ENCODE measurements around the gene TENM4.

TENM4 gene

GRCh38 chr11:79440571-79441460 lies at the start of gene TENM4:
TENM4 (minus strand) TSS chr11:79441030; CDS start chr11:79069944, 371,086 bp downstream.
- TF ChIP-seq NFIC (IDR thresholded peaks at IDR 0.05) (no peak), CEBPB (IDR thresholded peaks at IDR 0.05) (no peak), CREB1 (IDR thresholded peaks at IDR 0.05; ENCODE audit: low read depth) (no peak), REST (IDR thresholded peaks at IDR 0.05; ENCODE audit: low read depth) (no peak), EP300 (IDR thresholded peaks at IDR 0.05; ENCODE audit: borderline replicate concordance) (no peak), TCF12 (IDR thresholded peaks at IDR 0.05; ENCODE audit: low read depth) (no peak), ZBTB7A (IDR thresholded peaks at IDR 0.05; ENCODE audit: low read depth) (no peak), USF1 (IDR thresholded peaks at IDR 0.05) (no peak), MAX (IDR thresholded peaks at IDR 0.05) (no peak), FOXM1 (IDR thresholded peaks at IDR 0.05; ENCODE audit: borderline replicate concordance, low read depth) (no peak), YY1 (IDR thresholded peaks at IDR 0.05; ENCODE audit: low read depth) (no peak), RAD21 (IDR thresholded peaks at IDR 0.05; ENCODE audit: low read depth) (no peak), TEAD4 (IDR thresholded peaks at IDR 0.05) (no peak), TAF1 (IDR thresholded peaks at IDR 0.05; ENCODE audit: low read depth) (no peak), EGR1 (IDR thresholded peaks at IDR 0.05) (no peak)

- TF ChIP-seq RAD21 (IDR thresholded peaks at IDR 0.05; ENCODE audit: low read depth) (no peak), NFIC (IDR thresholded peaks at IDR 0.05) (no peak), YY1 (IDR thresholded peaks at IDR 0.05; ENCODE audit: low read depth) (no peak), REST (IDR thresholded peaks at IDR 0.05; ENCODE audit: low read depth) (no peak), TAF1 (IDR thresholded peaks at IDR 0.05; ENCODE audit: low read depth) (no peak), TCF12 (IDR thresholded peaks at IDR 0.05; ENCODE audit: low read depth) (no peak), MAX (IDR thresholded peaks at IDR 0.05) (no peak), ZBTB7A (IDR thresholded peaks at IDR 0.05; ENCODE audit: low read depth) (no peak), FOXM1 (IDR thresholded peaks at IDR 0.05; ENCODE audit: borderline replicate concordance, low read depth) (no peak), TEAD4 (IDR thresholded peaks at IDR 0.05) (no peak), EP300 (IDR thresholded peaks at IDR 0.05; ENCODE audit: borderline replicate concordance) (no peak), CREB1 (IDR thresholded peaks at IDR 0.05; ENCODE audit: low read depth) (no peak), EGR1 (IDR thresholded peaks at IDR 0.05) (no peak), USF1 (IDR thresholded peaks at IDR 0.05) (no peak), CEBPB (IDR thresholded peaks at IDR 0.05) (no peak)
Measured at GRCh38 chr11:79488286-79488685, 47.5 kb upstream of the TENM4 start.

- TF ChIP-seq REST (IDR thresholded peaks at IDR 0.05; ENCODE audit: low read depth) = no peak
- TF ChIP-seq YY1 (IDR thresholded peaks at IDR 0.05; ENCODE audit: low read depth) = no peak
- no peak for TF ChIP-seq MAX (IDR thresholded peaks at IDR 0.05)
- TF ChIP-seq EGR1 (IDR thresholded peaks at IDR 0.05) = no peak
- TF ChIP-seq FOXM1 (IDR thresholded peaks at IDR 0.05; ENCODE audit: borderline replicate concordance, low read depth) = no peak
- no peak for TF ChIP-seq ZBTB7A (IDR thresholded peaks at IDR 0.05; ENCODE audit: low read depth)
- TF ChIP-seq TCF12 (IDR thresholded peaks at IDR 0.05; ENCODE audit: low read depth) = no peak
- TF ChIP-seq EP300 (IDR thresholded peaks at IDR 0.05; ENCODE audit: borderline replicate concordance) = no peak
- TF ChIP-seq RAD21 (IDR thresholded peaks at IDR 0.05; ENCODE audit: low read depth) = no peak
- no peak for TF ChIP-seq CEBPB (IDR thresholded peaks at IDR 0.05)
- TF ChIP-seq TEAD4 (IDR thresholded peaks at IDR 0.05) = no peak
- TF ChIP-seq USF1 (IDR thresholded peaks at IDR 0.05) = no peak
- no peak for TF ChIP-seq CREB1 (IDR thresholded peaks at IDR 0.05; ENCODE audit: low read depth)
- TF ChIP-seq TAF1 (IDR thresholded peaks at IDR 0.05; ENCODE audit: low read depth) = no peak
- TF ChIP-seq NFIC (IDR thresholded peaks at IDR 0.05) = no peak
Measured at GRCh38 chr11:79487412-79487811, 46.6 kb upstream of the TENM4 start.

Data from Ishikawa (cell line).